ENCODE results near the gene MRPL54. TPM values are rescaled to one million over a fixed set of nuclear protein-coding genes. Genes with fewer than 3 reads are reported as not detected.

The MRPL54 gene
- total RNA-seq, 2 experiments from 2014 or later = 47.4 to 50.9 TPM

DNA sequence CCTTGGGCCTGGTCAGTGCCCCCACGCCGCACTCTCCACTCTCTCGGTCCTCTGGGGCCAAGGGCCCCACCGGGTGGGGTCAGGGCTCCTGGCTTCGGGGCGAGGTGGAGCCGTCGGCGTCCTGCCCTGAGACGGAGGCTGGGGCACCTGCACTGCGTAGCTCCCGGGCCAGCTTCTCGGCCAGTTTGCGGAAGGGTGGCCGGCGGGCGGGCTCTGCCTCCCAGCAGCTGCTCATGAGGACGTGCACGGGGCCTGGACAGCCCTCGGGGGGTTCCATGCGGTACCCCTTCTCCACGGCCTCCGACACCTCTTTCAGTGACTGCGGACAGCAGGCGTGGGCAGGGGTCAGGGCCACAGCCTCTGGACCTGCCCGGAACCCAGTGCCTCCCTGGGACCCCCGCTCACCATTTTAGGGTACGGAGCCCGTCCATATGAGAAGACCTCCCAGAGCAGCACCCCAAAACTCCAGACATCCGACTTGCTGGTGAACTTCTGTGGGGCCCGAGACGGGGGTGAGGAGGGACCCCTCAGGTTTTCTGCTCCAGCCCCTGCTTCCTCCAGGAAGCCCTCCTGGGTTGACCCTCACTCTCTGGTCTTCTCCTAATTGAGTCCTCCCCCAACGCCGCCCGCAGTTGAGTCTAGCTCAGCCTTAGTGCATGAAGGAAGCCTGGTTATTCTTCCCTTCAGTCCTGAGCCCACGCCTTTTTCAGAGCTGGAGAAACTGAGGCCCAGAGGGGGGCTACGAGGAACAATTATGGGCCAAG, 15.8 kb downstream of the MRPL54 start:
- intact Hi-C loops (cut with micrococcal nuclease) = no loop called here
- CTCF ChIA-PET = no interaction called here

DNA sequence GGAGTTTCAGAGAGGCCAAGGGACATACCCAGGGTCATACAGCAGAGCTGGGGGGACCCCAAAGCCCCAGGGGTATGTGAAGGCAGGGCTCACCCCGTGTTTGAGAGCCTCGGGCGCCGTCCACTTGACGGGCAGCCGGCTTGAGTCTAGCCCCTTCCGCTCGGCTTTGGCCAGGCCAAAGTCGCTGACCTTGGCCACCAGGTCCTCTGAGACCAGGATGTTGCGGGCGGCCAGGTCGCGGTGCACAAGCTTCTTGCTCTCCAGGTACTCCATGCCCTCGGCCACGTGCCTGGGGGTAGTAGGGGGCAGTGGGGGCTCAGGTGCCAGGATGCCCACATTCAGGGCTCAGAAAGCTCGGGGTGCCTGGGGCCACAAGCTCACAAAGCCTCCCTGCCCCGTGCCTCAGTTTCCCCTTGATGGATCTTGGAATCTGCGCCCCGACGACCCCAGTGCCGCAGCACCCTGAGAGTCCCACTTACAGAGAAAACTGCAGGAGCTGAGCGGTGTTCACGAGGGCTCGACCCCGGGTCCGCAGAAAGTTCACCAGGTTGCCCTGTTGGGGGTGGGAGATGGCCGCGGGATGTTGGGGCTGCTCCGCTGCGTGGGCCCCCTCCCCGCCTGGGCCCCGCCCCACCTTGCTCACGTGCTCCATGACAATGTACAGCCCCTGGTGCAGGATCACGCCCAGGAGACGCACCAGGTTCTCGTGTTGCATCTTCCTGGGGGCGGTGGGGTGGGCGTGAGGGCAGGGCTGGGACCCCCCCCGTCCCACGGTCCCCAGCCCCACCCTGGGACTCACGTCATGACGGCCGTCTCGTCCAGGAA, 16.6 kb downstream of the MRPL54 start:
- Mint-ChIP-seq H3K27ac (no peak overlapping the region), H3K27me3 (no peaks in the 10 kb centered on the region), H3K4me3 (no peak overlapping the region), H3K9me3 (peaks cover 17% of the 10 kb centered on the region), H3K36me3 (ENCODE audit: low read depth) (peaks cover 34% of the 10 kb centered on the region), H3K4me1 (ENCODE audit: low read depth) (peaks cover 2% of the 10 kb centered on the region)
- intact Hi-C loops (cut with micrococcal nuclease) = no loop called here
- CTCF ChIA-PET = interaction anchor here (1.5 kb wide), 1 partner anchor 43 kb away, joined by 6 read pairs; no protein-coding TSS in a partner anchor
- POLR2A ChIA-PET = interaction anchor here (0.5 to 0.8 kb wide), 4 partner anchors 15 to 206 kb away, joined by 3 read pairs; partner anchors contain the start of gene EEF2
- ATAC-seq = no peak
- TF ChIP-seq, protein P1, sequence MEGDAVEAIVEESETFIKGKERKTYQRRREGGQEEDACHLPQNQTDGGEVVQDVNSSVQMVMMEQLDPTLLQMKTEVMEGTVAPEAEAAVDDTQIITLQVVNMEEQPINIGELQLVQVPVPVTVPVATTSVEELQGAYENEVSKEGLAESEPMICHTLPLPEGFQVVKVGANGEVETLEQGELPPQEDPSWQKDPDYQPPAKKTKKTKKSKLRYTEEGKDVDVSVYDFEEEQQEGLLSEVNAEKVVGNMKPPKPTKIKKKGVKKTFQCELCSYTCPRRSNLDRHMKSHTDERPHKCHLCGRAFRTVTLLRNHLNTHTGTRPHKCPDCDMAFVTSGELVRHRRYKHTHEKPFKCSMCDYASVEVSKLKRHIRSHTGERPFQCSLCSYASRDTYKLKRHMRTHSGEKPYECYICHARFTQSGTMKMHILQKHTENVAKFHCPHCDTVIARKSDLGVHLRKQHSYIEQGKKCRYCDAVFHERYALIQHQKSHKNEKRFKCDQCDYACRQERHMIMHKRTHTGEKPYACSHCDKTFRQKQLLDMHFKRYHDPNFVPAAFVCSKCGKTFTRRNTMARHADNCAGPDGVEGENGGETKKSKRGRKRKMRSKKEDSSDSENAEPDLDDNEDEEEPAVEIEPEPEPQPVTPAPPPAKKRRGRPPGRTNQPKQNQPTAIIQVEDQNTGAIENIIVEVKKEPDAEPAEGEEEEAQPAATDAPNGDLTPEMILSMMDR (IDR thresholded peaks at IDR 0.05) = no peak
- no peak for DNase-seq

More for the DNA sequence above, 15.8 kb downstream of the MRPL54 start:
- Mint-ChIP-seq H3K9me3 (peaks cover 17% of the 10 kb centered on the region), H3K4me3 (no peak overlapping the region), H3K27me3 (no peaks in the 10 kb centered on the region), H3K36me3 (ENCODE audit: low read depth) (peaks cover 30% of the 10 kb centered on the region), H3K27ac (no peak overlapping the region), H3K4me1 (ENCODE audit: low read depth) (no peaks in the 10 kb centered on the region)
- ATAC-seq (no peak), DNase-seq (no peak)
- TF ChIP-seq, protein P1 (IDR thresholded peaks at IDR 0.05) = no peak
- POLR2A ChIA-PET = interaction anchor here (0.7 kb wide), 1 partner anchor 16 kb away, joined by 3 read pairs; no protein-coding TSS in a partner anchor

DNA sequence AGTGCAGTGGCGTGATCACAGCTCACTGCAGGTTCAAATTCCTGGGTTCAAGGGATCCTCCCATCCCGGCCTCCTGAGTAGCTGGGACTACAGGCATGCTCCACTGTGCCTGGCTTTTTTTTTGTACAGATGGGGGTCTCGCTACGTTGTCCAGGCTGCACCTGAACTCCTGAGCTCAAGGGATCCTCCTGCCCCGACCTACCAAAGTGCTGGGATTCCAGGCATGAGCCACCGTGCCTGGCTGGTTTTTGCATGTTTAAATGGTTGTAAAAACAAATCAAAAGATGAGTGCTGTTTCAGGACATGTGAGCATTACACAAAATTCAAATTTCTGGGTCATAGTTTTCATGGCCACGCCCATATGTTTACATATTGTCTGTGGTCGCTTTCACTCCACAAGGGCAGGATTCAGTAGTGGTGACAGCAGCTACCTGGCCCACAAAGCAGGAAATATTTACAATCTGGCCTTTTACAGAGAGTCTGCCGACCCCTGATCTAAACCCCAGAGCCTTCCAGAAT, 18.4 kb downstream of the MRPL54 start:
- H3K27ac Mint-ChIP-seq = no peak overlapping the region
- TF ChIP-seq, protein P1 (IDR thresholded peaks at IDR 0.05) = no peak
- intact Hi-C loops (cut with micrococcal nuclease) = loop anchor here (5.0 kb wide), 1 partner anchor 41 kb away; no protein-coding TSS in a partner anchor
- H3K9me3 Mint-ChIP-seq = peaks cover 17% of the 10 kb centered on the region
- POLR2A ChIA-PET = interaction anchor here (1.5 kb wide), 3 partner anchors 10 to 17 kb away, joined by 3 to 5 read pairs (median 4); no protein-coding TSS in a partner anchor
- peaks cover 5% of the 10 kb centered on the region for H3K4me1 Mint-ChIP-seq (ENCODE audit: low read depth)
- H3K36me3 Mint-ChIP-seq (ENCODE audit: low read depth) = peaks cover 39% of the 10 kb centered on the region
- DNase-seq (no peak), ATAC-seq (no peak)
- H3K4me3 Mint-ChIP-seq = no peak overlapping the region
- CTCF ChIA-PET = interaction anchor here (0.8 to 1.5 kb wide), 3 partner anchors 18 to 68 kb away, joined by 3 to 6 read pairs (median 3); partner anchors contain the start of gene MRPL54
- no peaks in the 10 kb centered on the region for H3K27me3 Mint-ChIP-seq

DNA sequence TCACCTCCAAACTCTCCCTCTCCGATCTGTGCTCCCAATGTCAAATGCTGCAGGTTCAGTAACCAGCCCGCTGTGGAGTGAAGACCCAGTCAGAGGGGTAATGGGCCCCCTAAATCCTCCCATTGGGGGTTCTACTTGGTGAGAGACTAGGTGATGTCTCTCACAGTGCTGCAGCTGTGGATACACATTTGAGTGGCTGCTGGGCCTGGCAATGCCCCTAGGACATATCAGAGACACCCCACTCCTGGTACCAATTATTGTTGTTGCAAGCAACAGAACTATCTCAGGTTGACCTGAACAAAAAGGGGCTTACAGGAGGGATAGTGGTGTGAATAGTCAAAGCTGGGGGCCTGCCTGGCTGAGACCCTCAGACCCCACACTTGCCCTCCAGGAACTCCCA, 19.1 kb downstream of the MRPL54 start:
- TF ChIP-seq, protein P1 (IDR thresholded peaks at IDR 0.05) = no peak
- ChIA-PET CTCF (interaction anchor here (1.2 to 2.9 kb wide), 2 partner anchors 19 kb away, joined by 3 to 15 read pairs; partner anchors contain the start of genes APBA3 and MRPL54), POLR2A (interaction anchor here (1.1 to 1.5 kb wide), 3 partner anchors 9 to 31 kb away, joined by 3 to 5 read pairs (median 4); no protein-coding TSS in a partner anchor)
- Mint-ChIP-seq H3K9me3 (peaks cover 17% of the 10 kb centered on the region), H3K4me1 (ENCODE audit: low read depth) (peaks cover 6% of the 10 kb centered on the region), H3K4me3 (no peak overlapping the region), H3K36me3 (ENCODE audit: low read depth) (peaks cover 37% of the 10 kb centered on the region), H3K27ac (no peak overlapping the region), H3K27me3 (no peaks in the 10 kb centered on the region)
- ATAC-seq (no peak), DNase-seq (no peak)
- intact Hi-C loops (cut with micrococcal nuclease) = loop anchor here (5.0 kb wide), 1 partner anchor 41 kb away; no protein-coding TSS in a partner anchor

All from activated CD8-positive, alpha-beta T cell treated with anti-CD3 and anti-CD28 coated beads for 36 hours (primary cell).